IPS-18c (cell line): ENCODE measurements around the gene PEX19.

Experiments used
- H3K4me3 ChIP-seq: 2 replicates; pipeline ENCODE4 v1.7.0; 2013; ENCODE audit warnings: low read depth, mild to moderate bottlenecking, low read length, moderate library complexity; ENCODE audit not compliant: insufficient read depth
- H3K9me3 ChIP-seq: one replicate; pipeline ENCODE4 v1.6.1; 2013; ENCODE audit warnings: mild to moderate bottlenecking, low read length, moderate library complexity; ENCODE audit not compliant: control insufficient read depth, insufficient read depth

PEX19 gene, protein sequence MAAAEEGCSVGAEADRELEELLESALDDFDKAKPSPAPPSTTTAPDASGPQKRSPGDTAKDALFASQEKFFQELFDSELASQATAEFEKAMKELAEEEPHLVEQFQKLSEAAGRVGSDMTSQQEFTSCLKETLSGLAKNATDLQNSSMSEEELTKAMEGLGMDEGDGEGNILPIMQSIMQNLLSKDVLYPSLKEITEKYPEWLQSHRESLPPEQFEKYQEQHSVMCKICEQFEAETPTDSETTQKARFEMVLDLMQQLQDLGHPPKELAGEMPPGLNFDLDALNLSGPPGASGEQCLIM

DNA sequence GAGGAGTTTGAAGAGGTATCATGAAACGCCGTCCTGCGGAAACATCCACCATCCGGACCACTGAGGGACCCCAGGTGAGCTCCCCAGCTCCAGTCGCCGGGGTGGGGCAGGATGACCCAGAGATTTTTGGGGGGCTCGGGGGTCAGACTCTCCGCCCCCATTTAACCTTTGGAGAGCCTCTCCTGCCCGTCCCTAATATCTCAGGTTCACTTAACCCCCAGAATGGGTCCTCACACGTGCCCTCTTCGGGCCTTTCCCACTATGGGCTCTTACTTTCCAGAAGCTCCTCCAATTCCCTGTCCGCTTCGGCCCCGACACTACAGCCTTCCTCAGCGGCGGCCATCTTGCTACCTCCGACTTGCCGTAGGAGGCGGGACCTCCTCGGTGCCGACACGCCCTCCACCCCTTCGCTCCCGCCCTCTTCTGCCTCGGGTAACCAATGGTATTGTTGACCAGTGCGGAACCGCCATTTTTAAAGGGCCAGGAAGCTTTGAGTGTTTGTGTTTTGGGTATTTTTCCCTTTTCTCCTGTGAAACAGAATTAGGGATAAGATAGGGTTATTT, at the start of gene PEX19:
TSS of gene PEX19 (minus strand) at position 352 of the 563 bp plus-strand sequence. CDS start at position 343, 9 bp downstream.
- Histone ChIP-seq H3K9me3 (no peaks in the 10 kb centered on the region), H3K4me3 (peak within 1 kb of the TSS; percentile 83)

DNA sequence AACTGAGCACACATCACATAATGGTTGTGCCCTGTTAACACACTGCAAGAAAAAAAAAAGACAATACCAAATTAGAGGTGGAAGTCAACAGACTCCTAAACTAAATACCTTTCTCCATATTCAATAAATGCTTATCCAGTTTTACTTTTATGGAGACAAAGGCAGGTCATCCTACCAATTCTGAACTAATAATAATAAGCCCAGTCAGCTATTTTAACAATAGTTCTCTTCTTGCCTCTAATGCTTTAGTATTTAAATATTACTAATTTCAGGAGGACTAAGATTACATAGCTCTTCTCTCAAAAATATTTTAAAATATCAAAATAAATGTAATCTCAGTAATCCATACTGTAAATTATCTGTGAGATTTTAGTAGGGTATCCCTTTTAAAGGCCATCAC, 47.6 kb upstream of the PEX19 start:
- no peak overlapping the region for H3K4me3 ChIP-seq
- H3K9me3 ChIP-seq, result no peaks in the 10 kb centered on the region

DNA sequence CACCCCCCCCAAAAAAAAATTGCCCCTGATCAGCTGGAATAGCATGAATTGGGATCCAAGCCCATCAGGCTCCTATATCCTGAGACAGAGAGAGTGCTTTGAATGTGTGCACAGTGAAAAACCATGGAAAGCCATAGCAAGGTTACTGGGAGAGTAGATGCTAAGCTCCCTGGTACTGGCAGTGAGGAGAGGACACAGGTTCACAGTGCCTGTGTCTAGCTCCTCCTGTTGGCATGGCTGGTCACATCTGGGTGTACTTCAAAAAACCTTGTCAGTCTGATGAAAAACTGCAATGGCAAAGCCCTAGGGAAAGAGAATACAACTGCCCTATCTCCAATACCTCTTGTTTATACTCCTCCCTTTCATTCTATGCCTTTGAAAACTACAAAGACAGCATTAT, 45.2 kb upstream of the PEX19 start:
- no peaks in the 10 kb centered on the region for H3K9me3 ChIP-seq
- H3K4me3 ChIP-seq, result no peak overlapping the region

DNA sequence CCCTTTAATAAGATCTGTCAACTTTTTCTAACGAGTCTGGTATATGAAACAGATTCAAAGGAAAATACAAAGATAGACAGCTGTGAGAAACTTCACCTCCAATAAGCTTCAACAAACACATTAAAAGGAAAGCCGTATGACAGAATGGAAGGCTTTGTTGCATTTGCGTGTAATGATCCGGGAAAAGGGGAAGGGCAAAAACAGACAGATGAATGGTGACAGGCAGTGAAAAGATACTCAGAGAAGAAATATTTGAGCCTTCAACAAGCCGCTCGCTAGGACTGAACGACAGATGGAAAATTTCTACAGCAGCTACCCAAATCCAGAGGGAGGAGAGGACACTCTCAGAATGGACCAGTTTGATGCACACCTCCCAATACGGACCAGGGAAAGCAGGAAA, 43.3 kb upstream of the PEX19 start:
- Histone ChIP-seq H3K4me3 (no peak overlapping the region), H3K9me3 (no peaks in the 10 kb centered on the region)

DNA sequence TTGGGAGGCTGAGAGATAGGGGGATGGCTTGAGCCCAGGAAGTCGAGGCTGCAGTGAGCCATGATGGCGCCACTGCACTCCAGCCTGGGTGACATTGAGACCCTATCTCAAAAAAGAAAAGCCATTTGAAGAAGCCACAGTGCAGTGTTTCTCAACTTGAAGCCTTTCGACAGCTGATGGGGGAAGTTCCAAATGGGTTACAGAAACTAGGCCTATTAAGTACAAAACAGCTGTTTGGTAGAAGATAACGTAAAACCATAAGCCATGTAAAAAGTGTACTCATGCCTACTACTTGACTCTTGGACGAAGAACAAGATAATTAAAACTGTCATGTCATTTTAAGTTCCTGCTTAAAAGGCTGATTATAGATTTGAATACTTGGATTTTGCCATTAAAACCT, 41.5 kb upstream of the PEX19 start:
- Histone ChIP-seq H3K9me3 (no peaks in the 10 kb centered on the region), H3K4me3 (no peak overlapping the region)

DNA sequence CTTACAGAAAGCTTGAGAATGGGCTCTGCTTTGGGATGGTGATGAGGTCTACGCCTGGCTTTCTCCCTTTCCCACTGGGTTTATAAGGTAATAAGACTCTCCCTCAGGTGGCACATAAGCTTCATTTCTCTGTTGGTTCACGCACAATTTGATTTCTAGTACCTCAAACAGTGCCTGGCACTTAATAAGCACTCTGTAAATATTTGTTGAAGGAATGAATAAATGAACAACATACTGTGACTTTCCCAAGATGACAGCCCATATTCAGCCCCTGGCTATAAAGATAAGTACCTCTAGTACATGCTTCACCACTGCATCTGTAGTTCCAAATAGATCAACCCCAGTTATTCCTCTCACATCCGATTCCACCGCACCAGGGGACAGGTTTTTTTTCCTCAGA, 40.3 kb upstream of the PEX19 start:
- Histone ChIP-seq H3K4me3 (no peak overlapping the region), H3K9me3 (no peaks in the 10 kb centered on the region)

DNA sequence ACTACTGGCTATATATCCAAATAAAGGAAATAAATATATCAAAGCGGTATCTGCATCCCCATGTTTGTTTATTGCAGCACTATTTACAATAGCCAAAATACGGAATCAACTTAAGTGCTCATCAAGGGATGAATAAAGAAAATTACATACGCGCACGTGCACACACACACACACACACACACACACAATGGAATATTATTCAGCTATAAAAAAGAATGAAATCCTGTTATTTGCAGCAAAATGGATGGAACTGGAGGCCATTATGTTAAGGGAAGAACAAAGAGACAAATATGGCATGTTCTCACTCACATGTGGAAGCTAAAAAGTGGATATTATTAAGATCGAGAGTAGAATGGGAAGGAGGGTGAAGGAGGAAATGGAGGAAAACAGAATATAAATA, 37.9 kb upstream of the PEX19 start:
- Histone ChIP-seq H3K4me3 (no peak overlapping the region), H3K9me3 (no peaks in the 10 kb centered on the region)

DNA sequence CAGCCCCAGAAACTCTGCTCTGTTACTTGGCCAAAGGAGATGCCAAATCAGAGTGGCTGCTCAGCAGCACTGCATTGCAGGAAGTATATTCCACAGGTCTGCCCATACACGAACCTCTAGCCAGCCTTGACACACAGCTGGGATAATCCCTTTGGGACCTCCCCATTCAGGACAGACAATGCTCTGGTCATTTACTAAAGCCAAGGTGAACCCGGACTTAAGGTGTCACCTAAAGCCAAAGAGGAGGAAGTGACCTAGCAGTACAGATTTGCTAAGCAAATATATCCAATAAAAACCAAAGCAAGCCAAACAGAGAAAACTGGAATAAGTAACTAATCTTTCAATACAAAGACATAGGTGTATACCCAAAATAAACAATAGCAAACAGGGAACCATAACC, 30.4 kb upstream of the PEX19 start:
- H3K4me3 ChIP-seq, result no peak overlapping the region
- peaks cover 2% of the 10 kb centered on the region for H3K9me3 ChIP-seq

DNA sequence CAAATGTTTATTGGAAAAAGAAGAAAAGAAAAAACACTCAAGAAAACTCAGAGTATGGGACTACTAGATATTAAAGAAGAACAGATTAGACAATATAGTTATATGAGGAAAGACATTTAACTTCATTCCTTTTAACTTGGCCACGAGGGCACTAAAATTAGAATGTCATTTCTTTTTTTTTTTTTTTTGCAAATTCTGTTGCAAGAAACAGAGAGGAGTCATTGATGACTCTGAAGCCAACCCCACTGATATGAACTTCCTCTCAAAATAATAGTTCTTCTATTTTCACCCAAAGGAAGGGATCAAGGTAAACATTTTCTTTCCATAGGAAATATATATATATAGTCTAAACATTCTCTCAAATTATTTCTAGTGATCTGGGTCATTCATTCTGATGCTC, 24.6 kb upstream of the PEX19 start:
- Histone ChIP-seq H3K4me3 (no peak overlapping the region), H3K9me3 (peaks cover 2% of the 10 kb centered on the region)

DNA sequence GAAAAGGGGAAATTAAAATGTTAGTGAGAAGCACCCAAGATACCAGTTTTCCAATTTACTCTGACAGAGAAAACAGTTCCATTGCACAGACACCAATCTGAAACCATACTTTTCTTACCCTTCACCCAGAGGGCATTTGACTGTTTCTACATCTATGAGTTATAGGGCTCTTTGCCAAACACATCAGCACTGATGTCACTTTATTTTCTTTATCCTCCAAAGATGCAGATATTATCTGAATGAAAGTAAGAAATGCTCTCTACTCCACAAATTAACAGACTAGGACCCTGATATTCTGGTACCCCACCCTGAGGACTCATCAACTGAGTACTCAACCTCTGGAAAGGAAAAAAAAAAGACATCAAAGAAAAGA, 24.2 kb upstream of the PEX19 start:
- Histone ChIP-seq H3K4me3 (no peak overlapping the region), H3K9me3 (peaks cover 2% of the 10 kb centered on the region)

DNA sequence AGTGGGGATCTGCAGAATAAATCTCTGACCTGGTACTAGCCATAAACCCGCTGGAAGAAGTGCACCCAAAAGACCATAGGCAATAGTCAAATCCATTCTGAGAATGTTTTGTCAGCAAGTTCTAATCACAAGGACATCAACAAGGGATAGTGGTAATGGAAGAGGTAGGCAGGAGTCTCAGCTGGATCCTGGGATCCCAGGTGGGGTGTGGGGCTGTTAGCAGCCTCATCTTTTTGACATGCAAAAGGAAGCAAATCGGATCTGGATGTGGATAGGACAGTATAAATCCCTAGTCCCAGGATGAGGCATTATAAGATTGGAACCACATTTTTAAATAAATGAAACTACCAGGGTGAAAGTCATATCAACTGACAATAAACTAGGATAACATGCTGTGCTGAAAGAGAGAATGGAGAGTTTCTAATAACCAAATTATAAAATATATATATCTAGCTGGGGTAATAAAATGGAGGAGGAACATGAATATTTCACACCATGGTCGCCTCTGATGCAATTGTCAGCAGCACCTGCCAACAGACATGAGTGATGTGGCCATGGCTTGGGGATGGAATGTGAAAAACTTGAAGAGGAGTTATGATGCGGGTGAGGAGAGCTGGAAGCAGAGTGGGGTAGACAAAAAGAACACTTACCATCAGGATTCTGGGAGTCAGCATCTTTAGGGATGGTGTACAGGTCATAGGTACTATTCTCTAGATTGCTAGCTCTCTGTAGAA, 23.7 kb upstream of the PEX19 start:
- peaks cover 2% of the 10 kb centered on the region for H3K9me3 ChIP-seq
- no peak overlapping the region for H3K4me3 ChIP-seq

DNA sequence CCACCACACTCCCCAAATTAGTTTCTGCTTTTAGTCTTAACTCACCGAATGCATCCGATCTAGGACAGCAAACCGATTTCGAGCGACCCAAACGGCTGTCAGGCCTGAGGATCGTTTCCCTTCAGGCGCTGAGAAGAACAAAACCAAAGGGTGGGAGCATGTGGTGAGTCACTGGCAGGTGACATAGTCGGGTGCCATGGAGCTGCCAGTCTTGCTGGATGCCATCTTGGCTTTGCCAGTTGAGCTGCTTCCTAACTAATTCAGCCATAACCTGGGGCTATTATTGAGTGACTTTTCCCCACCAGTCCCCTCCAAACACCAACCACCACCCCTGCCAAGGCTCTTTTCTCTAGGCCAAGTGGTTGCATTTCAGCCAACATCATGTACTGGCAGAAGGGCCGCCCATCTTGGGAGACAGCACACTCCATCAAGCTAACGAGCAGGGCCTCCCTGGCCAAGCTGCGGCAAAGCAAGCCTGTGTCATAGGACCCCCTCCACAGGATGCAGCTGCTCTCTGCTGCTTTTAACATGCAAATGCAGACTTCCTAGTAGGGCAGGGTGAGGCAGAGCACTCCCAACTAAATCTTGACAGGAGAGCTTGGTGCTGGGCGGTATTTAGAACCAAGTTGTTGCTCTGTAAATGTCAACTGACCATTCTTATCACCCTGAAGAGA, 22.3 kb upstream of the PEX19 start:
- H3K9me3 ChIP-seq, result no peaks in the 10 kb centered on the region
- H3K4me3 ChIP-seq, result no peak overlapping the region

DNA sequence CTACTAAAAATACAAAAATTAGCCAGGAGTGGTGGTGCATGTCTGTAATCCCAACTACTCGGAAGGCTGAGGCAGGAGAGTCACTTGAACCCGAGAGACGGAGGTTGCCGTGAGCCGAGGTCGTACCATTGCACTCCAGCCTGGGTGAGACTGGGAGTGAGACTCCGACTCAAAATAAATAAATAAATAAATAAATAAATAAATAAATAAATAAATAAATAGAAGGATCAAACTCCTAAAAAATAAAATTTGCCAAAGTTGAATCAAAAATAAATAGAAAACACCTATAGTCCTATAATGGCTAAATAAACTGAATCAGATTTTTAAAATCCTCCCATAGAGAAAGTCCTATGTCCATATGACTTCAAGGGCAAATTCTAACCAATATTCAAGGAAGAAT, 15.2 kb upstream of the PEX19 start:
- Histone ChIP-seq H3K4me3 (no peak overlapping the region), H3K9me3 (no peaks in the 10 kb centered on the region)

DNA sequence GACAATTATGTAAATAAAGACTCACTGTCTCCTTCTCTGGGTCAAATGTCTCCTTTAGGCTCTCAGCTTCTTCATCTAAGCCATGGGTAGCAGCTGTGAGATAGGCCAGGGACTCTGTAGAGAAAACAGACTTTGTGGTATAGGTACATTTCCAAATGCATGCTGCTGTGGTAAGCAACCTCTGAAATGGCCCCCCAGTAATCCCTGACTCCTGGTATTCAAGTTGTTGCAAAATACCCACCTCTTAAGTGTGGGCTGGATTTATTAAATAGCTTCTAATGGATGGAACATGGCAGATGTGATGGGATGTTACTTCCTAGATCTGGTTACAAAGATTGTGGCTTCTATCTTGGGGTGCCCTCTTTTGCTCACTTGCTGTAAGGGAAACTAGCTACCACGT, 11.1 kb upstream of the PEX19 start:
- Histone ChIP-seq H3K4me3 (no peak overlapping the region), H3K9me3 (no peaks in the 10 kb centered on the region)

DNA sequence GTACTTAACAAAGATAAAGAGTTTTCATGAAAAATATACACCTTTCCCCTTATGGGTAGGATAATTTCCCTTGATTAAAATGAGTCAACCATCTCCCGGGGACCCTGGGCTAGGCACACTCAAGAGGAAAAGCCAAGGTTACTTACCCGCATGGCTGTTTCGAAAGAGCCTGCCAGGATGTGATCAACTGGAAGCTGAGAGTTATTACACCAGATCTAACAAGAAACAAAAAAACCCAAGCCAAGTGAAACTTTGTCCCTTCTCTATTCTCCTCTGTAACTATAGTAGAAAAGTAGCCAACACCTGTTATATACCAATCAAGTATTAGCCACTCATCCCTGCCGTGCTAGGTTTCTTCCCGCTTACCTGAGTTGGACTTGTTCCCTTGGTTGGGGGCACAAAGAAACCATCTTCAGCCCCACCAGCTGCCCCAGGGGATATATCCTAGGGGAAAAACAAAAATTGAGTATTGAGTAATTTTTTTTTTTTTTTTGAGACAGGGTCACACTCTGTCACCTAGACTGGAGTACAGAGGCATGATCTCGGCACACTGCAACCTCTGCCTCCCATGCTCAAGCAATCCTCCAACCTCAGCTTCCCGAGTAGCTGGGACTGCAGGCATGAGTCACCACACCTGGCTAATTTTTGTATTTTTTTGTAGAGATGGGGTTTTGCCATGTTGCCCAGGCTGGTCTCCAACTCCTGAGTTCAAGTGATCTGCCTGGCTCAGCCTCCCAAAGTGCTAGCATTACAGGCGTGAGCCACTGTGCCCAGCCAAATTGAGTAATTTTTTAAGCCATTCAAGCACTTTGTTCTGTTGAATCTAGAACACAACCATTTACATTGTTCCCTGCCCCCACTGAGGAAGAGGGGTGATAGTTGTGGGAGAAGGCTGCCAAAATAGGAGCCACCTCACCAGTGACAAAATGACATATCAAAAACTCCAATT, 8.4 kb upstream of the PEX19 start:
- Histone ChIP-seq H3K4me3 (no peak overlapping the region), H3K9me3 (no peaks in the 10 kb centered on the region)

DNA sequence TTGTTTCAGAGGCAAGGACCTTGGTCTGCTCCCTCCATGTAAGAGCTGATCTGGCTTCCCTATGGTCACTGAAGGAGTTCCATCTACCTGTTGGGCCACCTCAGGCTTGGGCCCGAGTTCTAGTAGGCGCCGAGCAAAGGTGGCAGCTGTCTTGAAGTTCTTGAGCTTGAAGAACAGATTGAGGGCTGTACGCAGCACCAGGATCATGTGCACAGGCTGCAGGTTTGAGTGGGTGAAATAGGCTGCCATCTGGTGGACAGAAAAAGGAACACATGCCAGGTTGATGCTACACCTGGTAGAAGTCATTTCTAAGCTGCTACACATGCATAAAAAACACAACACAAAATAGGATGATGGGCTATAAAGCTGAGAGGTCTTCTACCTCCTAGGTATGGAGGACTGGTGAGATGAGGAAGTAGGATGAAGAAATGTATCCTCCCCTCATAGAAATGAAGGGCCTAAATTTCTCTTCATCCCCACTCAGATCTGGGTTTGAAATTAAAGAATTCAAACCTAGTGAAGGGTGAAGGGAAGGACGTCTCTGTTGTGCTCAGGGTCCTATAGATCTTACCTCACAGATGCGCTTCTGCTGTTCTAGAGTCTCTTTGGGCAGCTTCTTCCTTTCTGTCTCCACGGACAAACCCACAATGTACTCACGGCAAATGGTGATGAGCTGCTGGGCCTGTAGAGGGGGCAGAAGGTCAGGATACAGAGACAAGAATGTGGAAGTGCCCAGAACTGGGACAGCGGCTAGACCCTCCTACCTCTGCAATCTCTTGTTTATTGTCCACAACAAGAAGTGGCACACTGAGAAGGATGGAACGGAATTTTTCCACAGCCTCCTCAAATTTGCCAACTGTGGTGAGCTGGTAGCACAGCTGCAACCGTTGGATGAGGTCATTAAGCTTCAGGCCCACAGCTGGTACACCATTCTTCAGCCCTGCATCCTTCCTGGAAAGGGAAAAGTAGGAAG, 6.6 kb upstream of the PEX19 start:
- Histone ChIP-seq H3K9me3 (no peaks in the 10 kb centered on the region), H3K4me3 (no peak overlapping the region)
